Activated CD4-positive, alpha-beta T cell treated with anti-CD3 and anti-CD28 coated beads, Interleukin-10, Interleukin-2, amounts not matched to agents 100 ng/mL and 50 ng/mL, durations not matched to agents 16 hours and 8 hours (primary cell): Measurements from ENCODE around the gene TAOK1.
"Not testable (repeated sequence)": the region's sequence is repeated elsewhere in the genome, so short reads cannot be mapped to it uniquely, and the experiment has no call there.

ENCODE experiments used
- DNase-seq: peaks from one replicate; pipeline ENCODE4 v3.0.0-alpha.2; 2020

The TAOK1 gene

DNA sequence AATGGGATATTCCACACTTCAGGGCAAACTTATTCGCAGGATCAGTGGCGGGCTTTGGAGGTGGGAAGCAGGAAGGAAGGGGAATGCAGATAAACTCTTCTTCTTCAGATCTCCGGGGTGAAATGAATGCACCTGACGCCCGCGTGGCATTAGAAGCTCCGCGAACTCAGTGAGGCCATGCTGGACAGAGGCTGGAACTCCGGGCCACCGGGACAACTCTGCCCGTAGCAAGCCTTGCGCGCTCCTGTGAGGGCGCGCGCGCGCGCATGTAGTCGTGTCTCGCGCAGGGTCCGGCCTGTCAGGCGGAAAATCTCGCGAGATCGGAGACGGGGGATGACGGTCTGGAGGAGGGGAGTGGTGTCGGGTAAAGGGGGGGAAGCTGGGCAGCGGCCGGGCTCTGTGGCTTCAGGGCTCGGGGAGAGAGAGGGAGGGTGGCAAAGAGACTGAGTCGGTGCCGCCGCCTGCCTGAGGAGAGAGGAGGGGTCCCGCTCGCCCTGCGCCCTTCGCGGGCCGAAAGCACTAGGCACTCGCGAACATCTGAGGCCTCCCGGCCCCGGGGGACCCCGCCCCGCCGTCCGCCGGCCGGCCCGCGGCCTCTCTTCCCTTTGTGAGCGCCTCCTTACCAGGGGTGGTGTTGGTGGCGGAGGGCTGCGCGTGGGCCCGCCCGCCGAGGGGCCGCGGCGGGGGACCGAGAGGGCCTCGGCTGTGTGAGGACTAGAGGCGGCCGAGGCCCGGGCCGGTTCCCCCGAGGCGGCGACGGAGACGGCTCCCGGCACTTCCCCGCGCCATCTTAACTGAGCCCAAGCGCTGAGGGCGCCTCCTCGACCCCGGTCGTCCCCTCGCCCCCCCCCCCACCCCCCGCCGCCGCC lies at the start of gene TAOK1:
TAOK1 (plus strand) TSS at position 382 of the 869 bp plus-strand sequence. CDS start 61,186 bp downstream, outside the sequence.
- peak; percentile 99 for DNase-seq

- no peak for DNase-seq
Observed at GRCh38 chr17:29341726-29342125, 48.4 kb upstream of the TAOK1 start.

DNA sequence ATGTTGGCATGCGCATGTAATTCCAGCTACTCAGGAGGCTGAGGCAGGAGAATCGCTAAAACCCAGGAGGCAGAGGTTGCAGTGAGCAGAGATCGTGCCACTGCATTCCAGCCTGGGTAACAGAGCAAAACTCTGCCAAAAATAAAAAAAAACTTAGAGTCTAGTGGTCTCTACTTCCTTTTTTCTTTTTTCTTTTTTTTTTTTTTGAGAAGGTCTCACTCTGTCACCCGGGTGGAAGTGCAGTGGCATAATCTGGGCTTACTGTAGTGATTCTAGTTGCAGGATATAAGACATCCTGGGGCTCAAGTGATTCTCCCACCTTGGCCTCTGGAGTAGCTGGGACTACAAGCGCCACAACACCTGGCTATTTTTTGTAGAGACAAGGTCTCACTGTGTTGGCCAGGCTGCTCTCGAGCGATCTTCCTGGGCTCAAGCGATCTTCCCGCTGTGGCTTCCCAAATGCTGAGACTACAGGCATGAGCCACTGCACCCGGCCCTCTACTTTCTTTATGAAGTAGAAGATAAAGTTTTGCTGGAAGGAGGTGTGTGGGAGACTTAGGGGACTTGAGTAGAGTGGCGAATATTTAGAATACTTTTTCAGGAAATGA lies 47.9 kb upstream of the TAOK1 start:
- DNase-seq, result no peak

- no peak for DNase-seq
Observed at GRCh38 chr17:29344201-29344856, 45.8 kb upstream of the TAOK1 start.

- no peak for DNase-seq
Observed at GRCh38 chr17:29345066-29345465, 45.1 kb upstream of the TAOK1 start.

- DNase-seq, result not testable (repeated sequence)
Observed at GRCh38 chr17:29345470-29345869, 44.7 kb upstream of the TAOK1 start.

- no peak for DNase-seq
Observed at GRCh38 chr17:29346462-29346861, 43.7 kb upstream of the TAOK1 start.

GRCh38 chr17:29347831-29348629 lies 42.1 kb upstream of the TAOK1 start:
- no peak for DNase-seq

DNA sequence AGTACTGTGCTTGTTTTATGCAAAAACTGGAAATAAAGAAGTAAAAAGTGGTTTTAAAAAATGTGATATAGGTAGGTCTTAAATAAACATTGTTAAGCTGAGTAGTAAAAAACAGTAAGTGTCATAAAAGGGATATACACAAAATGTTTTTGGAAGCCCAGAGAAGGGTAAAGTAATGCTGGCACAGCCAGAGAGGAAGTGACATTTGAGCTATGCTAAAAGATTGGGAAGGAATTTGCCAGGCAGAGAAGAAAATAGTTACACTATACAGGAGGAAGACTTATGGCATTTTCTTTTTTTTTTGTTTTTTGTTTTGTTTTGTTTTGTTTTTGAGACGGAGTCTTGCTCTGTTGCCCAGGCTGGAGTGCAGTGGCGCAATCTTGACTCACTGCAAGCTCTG lies 40.8 kb upstream of the TAOK1 start:
- DNase-seq, result no peak

DNA sequence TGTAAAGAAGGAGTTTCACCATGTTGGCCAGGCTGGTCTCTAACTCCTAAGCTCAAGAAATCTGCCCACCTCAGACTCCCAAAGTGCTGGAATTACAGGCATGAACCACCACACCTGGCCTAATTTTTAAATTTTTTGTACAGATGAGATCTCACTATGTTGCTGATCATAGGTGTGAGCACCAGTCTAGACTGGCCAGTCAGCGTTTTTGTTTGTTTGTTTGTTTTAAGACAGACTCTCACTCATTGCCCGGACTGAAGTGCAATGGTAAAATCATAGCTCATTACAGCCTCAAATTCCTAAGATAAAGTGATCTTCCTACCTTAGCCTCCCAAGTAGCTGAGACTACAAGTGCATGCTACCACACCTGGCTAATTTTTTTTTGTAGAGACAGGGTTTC lies 38.0 kb upstream of the TAOK1 start:
- no peak for DNase-seq

DNA sequence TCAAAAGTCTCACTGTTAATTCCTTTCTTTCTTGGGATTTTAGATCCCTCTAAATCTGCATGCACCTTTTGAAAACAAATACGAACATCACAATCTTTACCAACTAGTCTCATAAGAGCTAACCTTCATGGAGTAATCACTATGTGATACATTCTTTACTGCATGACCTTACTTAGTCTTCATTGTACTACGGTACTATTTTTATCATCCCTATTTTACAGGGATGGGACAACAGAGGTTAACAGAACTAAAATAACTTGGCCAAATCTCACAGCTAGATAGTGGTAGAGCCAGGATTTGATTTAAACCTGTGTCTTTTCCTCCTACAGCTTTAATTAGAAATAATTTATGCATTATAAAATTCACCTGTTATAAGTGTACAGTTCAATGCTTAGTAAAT lies 32.9 kb upstream of the TAOK1 start:
- no peak for DNase-seq

DNA sequence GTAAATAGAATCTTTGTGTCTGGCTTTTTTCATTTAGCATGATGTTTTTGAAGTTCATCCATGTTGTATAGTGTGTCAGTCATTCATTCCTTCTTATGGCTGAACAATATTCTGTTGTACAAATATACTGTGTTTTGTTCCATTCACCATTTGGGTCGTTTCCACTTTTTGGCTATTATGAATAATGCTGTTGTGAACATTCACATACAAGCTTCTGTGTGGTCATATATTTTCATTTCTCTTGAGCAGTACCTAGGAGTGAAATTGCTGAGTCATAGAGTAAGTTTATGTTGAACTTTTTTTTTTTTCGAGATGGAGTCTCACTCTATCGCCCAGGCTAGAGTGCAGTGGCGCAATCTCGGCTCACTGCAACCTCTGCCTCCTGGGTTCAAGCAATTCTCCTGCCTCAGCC lies 32.3 kb upstream of the TAOK1 start:
- peak; percentile 52 for DNase-seq

DNA sequence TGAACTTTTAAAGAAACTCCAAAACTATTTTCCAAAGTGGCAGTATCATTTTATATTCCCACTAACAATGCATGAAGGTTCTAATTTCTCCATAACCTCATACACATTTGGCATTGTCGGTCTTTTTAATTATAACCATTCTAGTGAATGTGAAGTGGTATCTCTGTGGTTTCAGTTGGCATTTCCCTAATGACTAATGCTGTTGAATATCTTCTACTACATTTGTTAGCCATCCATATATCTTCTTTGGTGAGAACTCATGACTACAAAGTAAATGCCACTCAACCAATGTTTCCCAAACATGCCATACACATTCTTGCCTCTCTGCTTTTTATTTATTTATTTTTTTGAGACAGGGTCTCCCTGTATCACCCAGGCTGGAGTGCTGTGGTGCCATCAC lies 31.7 kb upstream of the TAOK1 start:
- DNase-seq, result peak; percentile 18

- no peak for DNase-seq
Observed at GRCh38 chr17:29359777-29360176, 30.4 kb upstream of the TAOK1 start.

- DNase-seq, result no peak
Observed at GRCh38 chr17:29363716-29364115, 26.4 kb upstream of the TAOK1 start.

- DNase-seq, result no peak
Observed at GRCh38 chr17:29364691-29365090, 25.5 kb upstream of the TAOK1 start.

DNA sequence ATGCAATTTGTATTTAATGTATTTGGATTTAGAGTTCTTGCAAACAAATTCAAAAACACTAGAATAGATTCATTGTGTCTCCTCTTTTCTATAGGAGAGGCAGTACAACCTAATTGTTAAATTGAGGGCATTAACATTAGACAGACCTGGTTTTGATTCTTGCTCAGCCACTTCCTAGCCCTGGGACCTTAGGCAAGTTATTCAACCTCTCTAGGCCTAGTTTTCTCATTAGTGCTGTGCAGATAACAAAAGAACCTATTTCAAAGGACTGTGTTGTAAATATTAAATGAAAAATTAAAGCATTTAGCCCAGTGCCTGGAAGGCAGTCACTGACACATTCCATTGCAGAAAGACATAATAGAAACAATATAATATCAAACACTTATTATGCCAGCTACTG lies 22.0 kb upstream of the TAOK1 start:
- no peak for DNase-seq

GRCh38 chr17:29368926-29369325 lies 21.2 kb upstream of the TAOK1 start:
- no peak for DNase-seq

DNA sequence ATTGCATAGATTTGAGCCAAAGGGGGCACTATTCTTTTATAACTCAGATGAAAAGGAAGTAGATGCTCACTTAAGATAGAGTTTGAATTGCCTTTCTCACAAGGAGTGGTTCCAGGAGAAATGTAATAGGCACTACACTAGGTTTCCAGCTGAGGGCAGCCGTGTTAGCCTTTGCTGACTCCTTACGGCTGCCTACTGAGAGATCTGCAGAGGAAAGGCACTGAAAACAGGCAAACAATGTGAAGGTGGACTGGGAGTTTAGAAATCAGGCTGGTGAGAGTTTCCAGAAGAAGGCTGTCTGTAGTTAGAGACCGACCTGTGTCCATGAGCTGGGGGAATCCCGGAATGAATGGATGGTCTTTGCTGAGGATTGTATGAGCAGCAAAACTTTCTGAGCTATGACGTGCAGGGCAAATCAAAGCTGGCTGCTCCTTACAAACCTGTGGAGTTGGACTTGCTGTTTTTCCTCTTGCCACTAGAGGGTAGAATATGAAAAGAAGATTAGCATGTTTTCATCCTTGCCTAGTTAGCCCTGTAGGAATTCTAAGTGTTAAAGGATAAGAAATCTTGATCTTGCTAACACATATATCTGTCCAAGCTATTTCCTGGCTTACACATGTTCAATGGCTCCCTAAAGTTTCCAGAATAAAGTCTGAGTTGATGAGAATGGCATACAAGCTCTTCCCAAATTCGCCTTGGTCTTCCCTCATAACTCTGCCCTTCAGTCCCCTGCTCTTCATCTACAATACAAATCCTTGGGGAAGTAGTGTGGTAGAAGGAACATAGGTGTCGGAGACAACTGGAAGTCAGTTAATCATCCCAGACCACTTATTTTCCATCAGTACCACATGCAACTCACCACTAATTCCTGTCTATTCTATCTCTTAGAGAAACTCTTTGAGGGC lies 20.1 kb upstream of the TAOK1 start:
- peak; percentile 65 for DNase-seq

- DNase-seq, result no peak
Observed at GRCh38 chr17:29376667-29377270, 13.4 kb upstream of the TAOK1 start.

DNA sequence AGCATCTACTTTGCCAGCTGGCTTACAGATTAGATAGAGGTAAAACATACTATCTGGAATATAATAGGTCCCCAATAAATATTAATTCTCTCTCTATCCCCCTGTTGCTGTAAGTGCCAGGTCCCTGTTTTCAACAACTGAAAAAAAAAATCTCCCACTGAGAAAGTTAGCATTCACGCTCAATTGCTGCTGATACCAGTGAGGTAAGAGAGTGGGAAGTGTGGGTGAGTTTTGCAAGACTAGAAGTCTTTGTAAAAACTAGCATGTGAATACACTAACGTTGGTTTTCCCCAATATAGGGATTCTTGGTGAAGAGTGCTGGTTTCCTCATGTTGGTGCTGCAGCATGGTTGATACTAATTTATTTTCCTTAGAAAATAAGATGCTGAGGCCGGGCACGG lies 11.7 kb upstream of the TAOK1 start:
- DNase-seq, result no peak
